Fibroblast of lung (primary cell): ENCODE measurements around the gene DPP7. TPM values are rescaled to one million over a fixed set of nuclear protein-coding genes. Genes with fewer than 3 reads are reported as not detected.

Experiments used
- DNase-seq, 2 donors: peaks; one replicate each; pipeline versions ENCODE4 v3.0.0 to v3.0.0-alpha.2; 2010; ENCODE audit warnings: low read depth in 2 of 2
- H2AFZ ChIP-seq: 2 replicates; pipeline ENCODE4 v1.5.1; 2012; ENCODE audit warnings: low read length, control low read depth, inconsistent platforms
- H3K27ac ChIP-seq: 2 replicates; pipeline ENCODE4 v1.5.1; 2011; ENCODE audit warnings: low read length, control low read depth; ENCODE audit not compliant: insufficient read depth
- H3K27me3 ChIP-seq: 2 replicates; pipeline ENCODE4 v1.5.1; 2011; ENCODE audit warnings: mild to moderate bottlenecking, low read length; ENCODE audit not compliant: control insufficient read depth, insufficient read depth
- H3K36me3 ChIP-seq: 2 replicates; pipeline ENCODE4 v1.5.1; 2011; ENCODE audit warnings: low read length; ENCODE audit not compliant: control insufficient read depth, insufficient read depth
- H3K4me1 ChIP-seq: 2 replicates; pipeline ENCODE4 v1.5.1; 2011; ENCODE audit warnings: low read length; ENCODE audit not compliant: control insufficient read depth, insufficient read depth; ENCODE audit errors: extremely low read depth
- H3K4me2 ChIP-seq: 2 replicates; pipeline ENCODE4 v1.5.1; 2011; ENCODE audit warnings: low read length, control low read depth; ENCODE audit not compliant: insufficient read depth; ENCODE audit errors: extremely low read depth
- H3K4me3 ChIP-seq, 4 experiments: fragments of 200-600 bp in 1 of 4; sonication (generic) in 1 of 4; replicated peaks in 1 of 4; 2 replicates each; pipeline ENCODE4 v1.5.1; 2011 to 2016; ENCODE audit warnings: low read length in 4 of 4, low read depth in 3 of 4, mild to moderate bottlenecking in 3 of 4, control low read depth in 2 of 4, inconsistent platforms in 1 of 4, mixed read lengths in 1 of 4; ENCODE audit not compliant: insufficient read depth in 1 of 4; ENCODE audit errors: control extremely low read depth in 1 of 4
- H3K79me2 ChIP-seq: 2 replicates; pipeline ENCODE4 v1.5.1; 2012; ENCODE audit warnings: mild to moderate bottlenecking, low read length, inconsistent platforms; ENCODE audit not compliant: control insufficient read depth, insufficient read depth
- H3K9ac ChIP-seq: 2 replicates; pipeline ENCODE4 v1.5.1; 2011; ENCODE audit warnings: mild to moderate bottlenecking, low read length, control low read depth; ENCODE audit not compliant: insufficient read depth
- H3K9me3 ChIP-seq: 2 replicates; pipeline ENCODE4 v1.5.1; 2012; ENCODE audit warnings: low read depth, low read length; ENCODE audit not compliant: control insufficient read depth, insufficient read depth
- H4K20me1 ChIP-seq: 2 replicates; pipeline ENCODE4 v1.5.1; 2011; ENCODE audit warnings: low read length; ENCODE audit not compliant: control insufficient read depth, insufficient read depth; ENCODE audit errors: extremely low read depth
- EZH2 ChIP-seq: IDR thresholded peaks from 2 replicates; pipeline ENCODE4 v1.5.1; 2012; ENCODE audit warnings: low read length, control low read depth, mild to moderate bottlenecking; ENCODE audit errors: missing control alignments
- polyA plus RNA-seq, 2 donors: library from polyadenylated mRNA; depleted of rRNA in 1 of 2; stranded (reverse) in 1 of 2; unstranded in 1 of 2; fragments of >200 nt; gene quantifications; 2 replicates each; pipeline ENCODE4 v1.2.1, GENCODE V29; 2011 to 2012; ENCODE audit warnings: missing spikeins in 1 of 2
- total RNA-seq: library from RNA; depleted of rRNA; stranded (reverse); fragments of >200 nt; gene quantifications from 2 replicates; pipeline ENCODE4 v1.2.1, GENCODE V29; 2014
- TF ChIP-seq, protein P1 (sequence below), 2 donors: IDR thresholded peaks in 1 of 2; conservative IDR thresholded peaks in 1 of 2; 1 replicate in 1 of 2; 2 replicates in 1 of 2; pipeline ENCODE4 v1.5.1; 2011 to 2012; ENCODE audit warnings: low read length in 2 of 2, control low read depth in 1 of 2, inconsistent platforms in 1 of 2, low read depth in 1 of 2, mild to moderate bottlenecking in 1 of 2

DPP7 gene
- total and polyA plus RNA-seq, 2 donors (not counting 1 experiment from before 2014, with no cell fraction given), result 28.6 to 126 TPM

DNA sequence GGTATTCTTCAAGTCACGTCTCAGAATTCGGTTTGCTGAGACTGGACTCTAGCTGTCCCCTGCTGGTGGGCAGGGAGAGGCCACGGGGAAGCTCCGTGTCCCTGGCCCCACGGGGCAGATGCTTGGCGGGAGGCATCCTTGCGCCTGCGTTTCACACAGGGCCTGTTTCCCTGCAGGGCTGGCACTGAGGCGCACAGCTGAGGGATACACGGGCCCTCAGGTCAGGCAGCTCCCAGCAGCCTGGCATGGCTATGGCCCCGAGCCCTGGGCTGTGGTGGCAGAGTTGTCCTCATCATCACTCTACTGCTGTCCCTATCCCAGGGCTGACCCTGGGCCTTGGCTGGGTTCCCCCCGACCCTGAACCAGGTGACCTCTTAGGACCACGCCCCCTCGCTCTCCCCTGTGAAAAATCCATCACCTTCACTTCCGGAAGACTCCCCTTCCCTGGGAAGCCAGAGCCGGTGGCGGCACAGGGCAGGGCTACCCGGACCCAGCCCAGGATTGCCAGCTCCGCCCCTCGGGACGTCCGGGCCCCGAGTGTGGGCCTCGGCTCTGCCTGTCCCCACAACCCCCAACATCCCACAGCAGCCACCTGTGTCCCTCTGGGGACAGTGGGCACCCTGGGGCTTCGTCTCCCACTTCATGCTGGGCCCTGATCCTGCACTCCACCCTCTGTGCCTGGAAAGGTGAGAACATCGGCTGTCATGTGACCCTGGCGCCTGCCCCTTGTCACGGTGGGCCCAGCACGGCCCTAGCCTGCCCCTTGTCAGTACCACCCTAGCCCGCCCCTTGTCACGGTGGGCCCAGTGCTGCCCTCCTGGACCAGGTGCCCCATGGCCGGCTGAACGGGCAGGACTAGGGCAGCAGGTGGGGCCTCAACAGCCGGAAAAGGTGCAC lies 5.0 kb downstream of the DPP7 start:
- Histone ChIP-seq H3K4me1 (no peaks in the 10 kb centered on the region), H3K4me2 (no peak overlapping the region), H3K79me2 (no peaks in the 10 kb centered on the region), H4K20me1 (no peaks in the 10 kb centered on the region), H3K9me3 (no peaks in the 10 kb centered on the region), H3K27me3 (no peaks in the 10 kb centered on the region), H3K36me3 (peaks cover 40% of the 10 kb centered on the region), H2AFZ (no peak overlapping the region), H3K4me3 (no peak overlapping the region), H3K9ac (no peak overlapping the region), H3K27ac (no peak overlapping the region)
- no peak for TF ChIP-seq EZH2
- TF ChIP-seq, protein P1, sequence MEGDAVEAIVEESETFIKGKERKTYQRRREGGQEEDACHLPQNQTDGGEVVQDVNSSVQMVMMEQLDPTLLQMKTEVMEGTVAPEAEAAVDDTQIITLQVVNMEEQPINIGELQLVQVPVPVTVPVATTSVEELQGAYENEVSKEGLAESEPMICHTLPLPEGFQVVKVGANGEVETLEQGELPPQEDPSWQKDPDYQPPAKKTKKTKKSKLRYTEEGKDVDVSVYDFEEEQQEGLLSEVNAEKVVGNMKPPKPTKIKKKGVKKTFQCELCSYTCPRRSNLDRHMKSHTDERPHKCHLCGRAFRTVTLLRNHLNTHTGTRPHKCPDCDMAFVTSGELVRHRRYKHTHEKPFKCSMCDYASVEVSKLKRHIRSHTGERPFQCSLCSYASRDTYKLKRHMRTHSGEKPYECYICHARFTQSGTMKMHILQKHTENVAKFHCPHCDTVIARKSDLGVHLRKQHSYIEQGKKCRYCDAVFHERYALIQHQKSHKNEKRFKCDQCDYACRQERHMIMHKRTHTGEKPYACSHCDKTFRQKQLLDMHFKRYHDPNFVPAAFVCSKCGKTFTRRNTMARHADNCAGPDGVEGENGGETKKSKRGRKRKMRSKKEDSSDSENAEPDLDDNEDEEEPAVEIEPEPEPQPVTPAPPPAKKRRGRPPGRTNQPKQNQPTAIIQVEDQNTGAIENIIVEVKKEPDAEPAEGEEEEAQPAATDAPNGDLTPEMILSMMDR (conservative IDR thresholded peaks at IDR 0.05 in 1 of 2, IDR thresholded peaks at IDR 0.05 in 1 of 2; ENCODE audit: low read depth in 1 of 2, low read length in 2 of 2), result no peak
- DNase-seq, result no peak

DNA sequence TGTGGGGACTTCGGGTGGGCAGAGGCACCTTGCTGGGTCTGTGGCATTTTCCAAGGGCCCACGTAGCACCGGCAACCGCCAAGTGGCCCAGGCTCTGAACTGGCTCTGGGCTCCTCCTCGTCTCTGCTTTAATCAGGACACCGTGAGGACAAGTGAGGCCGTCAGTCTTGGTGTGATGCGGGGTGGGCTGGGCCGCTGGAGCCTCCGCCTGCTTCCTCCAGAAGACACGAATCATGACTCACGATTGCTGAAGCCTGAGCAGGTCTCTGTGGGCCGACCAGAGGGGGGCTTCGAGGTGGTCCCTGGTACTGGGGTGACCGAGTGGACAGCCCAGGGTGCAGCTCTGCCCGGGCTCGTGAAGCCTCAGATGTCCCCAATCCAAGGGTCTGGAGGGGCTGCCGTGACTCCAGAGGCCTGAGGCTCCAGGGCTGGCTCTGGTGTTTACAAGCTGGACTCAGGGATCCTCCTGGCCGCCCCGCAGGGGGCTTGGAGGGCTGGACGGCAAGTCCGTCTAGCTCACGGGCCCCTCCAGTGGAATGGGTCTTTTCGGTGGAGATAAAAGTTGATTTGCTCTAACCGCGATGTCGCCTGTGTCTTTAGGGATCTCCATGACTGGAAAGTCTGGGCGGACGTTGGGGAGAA lies 5.8 kb downstream of the DPP7 start:
- Histone ChIP-seq H3K4me2 (no peak overlapping the region), H3K36me3 (peaks cover 42% of the 10 kb centered on the region), H3K9ac (no peak overlapping the region), H3K27ac (no peak overlapping the region), H3K4me1 (no peaks in the 10 kb centered on the region), H4K20me1 (no peaks in the 10 kb centered on the region), H3K79me2 (no peaks in the 10 kb centered on the region), H3K9me3 (no peaks in the 10 kb centered on the region), H2AFZ (no peak overlapping the region), H3K4me3 (no peak overlapping the region), H3K27me3 (no peaks in the 10 kb centered on the region)
- TF ChIP-seq, protein P1 (conservative IDR thresholded peaks at IDR 0.05 in 1 of 2, IDR thresholded peaks at IDR 0.05 in 1 of 2; ENCODE audit: low read depth in 1 of 2, low read length in 2 of 2), result no peak
- TF ChIP-seq EZH2, result no peak
- no peak for DNase-seq

DNA sequence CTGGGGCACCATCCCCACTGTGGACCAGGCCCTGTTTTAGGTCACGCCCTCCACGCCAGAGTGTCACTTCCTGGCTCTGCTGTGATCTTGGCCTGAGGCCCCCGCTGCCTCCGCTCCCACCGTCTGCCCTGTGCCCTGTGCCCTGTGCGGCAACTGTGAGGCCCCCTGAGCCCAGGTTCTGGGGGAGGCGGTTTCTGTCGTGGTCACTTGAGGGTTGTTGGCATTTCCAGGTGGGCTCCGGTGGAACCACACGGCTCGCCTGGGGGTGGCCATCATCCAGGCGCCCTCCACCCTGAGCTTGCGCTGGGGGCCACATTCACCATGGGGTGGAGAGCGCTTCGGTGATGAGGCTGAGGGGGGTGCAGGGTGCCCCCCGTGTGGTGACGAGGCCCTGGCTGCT lies 6.6 kb downstream of the DPP7 start:
- Histone ChIP-seq H3K4me1 (no peaks in the 10 kb centered on the region), H3K4me3 (no peak overlapping the region), H4K20me1 (no peaks in the 10 kb centered on the region), H3K9me3 (no peaks in the 10 kb centered on the region), H3K27ac (no peak overlapping the region), H3K36me3 (peaks cover 48% of the 10 kb centered on the region), H3K27me3 (no peaks in the 10 kb centered on the region), H3K4me2 (no peak overlapping the region), H2AFZ (no peak overlapping the region), H3K9ac (no peak overlapping the region), H3K79me2 (no peaks in the 10 kb centered on the region)
- no peak for TF ChIP-seq EZH2
- TF ChIP-seq, protein P1 (conservative IDR thresholded peaks at IDR 0.05 in 1 of 2, IDR thresholded peaks at IDR 0.05 in 1 of 2; ENCODE audit: low read depth in 1 of 2, low read length in 2 of 2), result no peak
- no peak for DNase-seq
